CD4-positive, alpha-beta T cell treated with Interleukin-17A for 1 hour (primary cell): ENCODE data around the gene BNIP3.
"Not testable (repeated sequence)": the region's sequence is repeated elsewhere in the genome, so short reads cannot be mapped to it uniquely, and the experiment has no call there.

Experiments
- DNase-seq: peaks from one replicate; pipeline ENCODE4 v3.0.0-alpha.2; 2020

BNIP3 gene

DNA sequence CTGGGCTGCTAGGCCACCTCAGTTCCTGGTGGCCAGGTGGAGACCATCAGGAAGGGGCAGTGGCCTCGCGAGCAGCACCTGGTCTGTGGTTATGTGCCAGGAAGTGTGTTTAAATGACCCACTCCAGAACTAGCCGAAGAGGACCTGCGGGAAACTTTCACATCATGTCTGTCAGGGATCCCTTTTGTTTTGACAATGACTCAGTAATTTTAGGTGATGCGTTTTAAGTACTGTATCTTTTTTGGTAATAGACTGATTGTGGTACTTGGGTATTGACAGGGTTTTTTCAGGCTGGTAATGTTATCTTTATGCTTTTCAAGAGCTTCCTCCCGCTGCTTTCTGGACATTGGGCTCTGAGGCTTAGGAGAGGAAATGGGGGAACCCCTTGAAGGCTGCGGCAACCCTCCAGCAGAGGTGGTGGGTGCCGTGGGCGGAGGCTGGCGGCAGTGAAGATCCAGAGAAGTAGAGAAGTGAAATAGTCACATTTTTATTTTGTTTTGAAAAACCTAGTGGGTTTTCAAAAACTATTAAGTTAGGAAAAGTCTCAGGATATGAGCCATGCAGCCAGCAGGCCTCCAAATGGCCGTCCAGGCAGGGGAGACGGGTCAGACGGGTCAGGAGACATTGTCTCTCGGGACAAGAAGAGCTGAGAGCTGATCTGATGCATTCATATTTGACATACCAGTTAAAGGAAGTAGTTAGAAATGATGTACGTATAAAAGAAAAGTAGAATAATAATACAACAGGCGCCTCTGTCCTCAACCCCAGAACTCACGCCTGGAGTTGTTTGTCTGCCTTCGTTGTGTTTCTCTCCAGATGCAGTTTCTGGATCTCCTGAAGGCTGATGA lies 53.3 kb downstream of the BNIP3 start:
- DNase-seq = peak; percentile 51

- no peak for DNase-seq
Measured at GRCh38 chr10:131926743-131927595, 54.8 kb downstream of the BNIP3 start.

DNA sequence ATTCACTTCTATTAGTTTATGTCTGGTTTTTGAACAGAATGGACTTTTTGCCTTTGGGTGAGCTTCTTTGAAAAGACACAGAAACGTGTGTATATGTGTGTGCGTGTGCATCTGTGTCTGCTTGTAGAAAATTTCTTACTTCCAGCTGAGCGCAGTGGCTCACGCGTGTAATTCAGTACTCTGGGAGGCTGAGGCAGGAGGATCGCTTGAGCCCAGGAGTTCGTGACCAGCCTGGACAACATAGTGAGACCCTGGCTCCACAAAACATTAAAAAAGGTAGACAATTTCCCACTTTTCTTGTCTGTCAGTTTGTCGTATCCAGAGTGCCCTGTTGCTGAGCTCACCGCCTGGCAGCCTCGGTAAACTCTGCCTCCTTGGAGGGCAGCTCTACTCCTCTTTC lies 55.5 kb downstream of the BNIP3 start:
- DNase-seq = no peak

- DNase-seq = no peak
Measured at GRCh38 chr10:131925716-131926115, 56.0 kb downstream of the BNIP3 start.

- no peak for DNase-seq
Measured at GRCh38 chr10:131925011-131925649, 56.6 kb downstream of the BNIP3 start.

- no peak for DNase-seq
Measured at GRCh38 chr10:131923038-131923756, 58.5 kb downstream of the BNIP3 start.

DNA sequence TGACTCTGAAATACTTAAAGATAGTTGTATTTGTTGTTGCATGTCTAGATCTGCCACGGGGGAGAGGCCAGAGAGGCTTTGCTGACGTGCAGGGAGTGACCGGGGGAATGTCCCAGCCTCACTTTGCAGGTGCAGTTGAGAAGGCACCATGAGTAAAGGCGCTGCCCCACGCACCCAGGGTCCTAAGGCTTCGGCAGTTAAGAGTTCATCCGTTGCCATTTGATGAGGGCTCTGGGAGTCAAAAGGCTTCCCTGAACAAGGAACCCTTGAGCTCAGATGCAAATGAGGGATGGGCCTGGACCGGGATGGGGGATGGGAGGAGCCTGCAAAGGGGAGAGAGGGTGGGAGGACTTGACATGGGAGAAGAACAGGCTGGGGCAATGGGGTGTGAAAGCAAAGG lies 60.5 kb downstream of the BNIP3 start:
- DNase-seq = no peak

DNA sequence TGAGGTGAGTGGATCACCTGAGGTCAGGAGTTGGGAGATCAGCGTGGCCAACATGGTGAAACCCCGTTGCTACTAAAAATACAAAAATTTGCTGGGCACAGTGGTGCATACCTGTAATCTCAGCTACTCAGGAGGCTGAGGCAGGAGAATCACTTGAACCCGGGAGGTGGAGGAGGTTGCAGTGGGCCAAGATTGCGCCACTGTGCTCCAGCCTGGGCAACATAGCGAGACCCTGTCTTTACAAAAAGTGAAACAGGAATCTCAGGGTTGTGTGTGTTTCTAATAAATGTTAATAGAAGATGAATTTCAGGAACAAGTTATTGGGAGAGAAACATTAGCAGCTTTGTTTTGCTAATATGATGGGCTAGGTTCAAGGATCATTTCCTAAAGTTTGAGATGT lies 61.0 kb downstream of the BNIP3 start:
- DNase-seq = no peak

DNA sequence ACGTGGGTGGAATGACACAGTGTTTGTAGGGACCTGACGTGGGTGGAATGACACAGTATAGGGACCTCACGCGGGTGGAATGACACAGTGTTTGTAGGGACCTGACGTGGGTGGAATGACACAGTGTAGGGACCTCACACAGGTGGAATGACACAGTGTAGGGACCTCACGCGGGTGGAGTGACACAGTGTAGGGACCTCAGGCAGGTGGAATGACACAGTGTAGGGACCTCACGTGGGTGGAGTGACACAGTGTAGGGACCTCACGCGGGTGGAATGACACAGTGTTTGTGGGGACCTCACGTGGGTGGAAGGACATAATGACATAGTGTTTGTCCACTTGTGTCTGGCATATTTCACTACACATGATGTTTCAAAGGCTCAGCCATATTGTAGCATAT lies 61.6 kb downstream of the BNIP3 start:
- DNase-seq = no peak

- not testable (repeated sequence) for DNase-seq
Measured at GRCh38 chr10:131919461-131919860, 62.3 kb downstream of the BNIP3 start.
